Colonic mucosa (tissue), 4 donors: ENCODE measurements around the gene HMGCS2. TPM values are rescaled to one million over a fixed set of nuclear protein-coding genes. Genes with fewer than 3 reads are reported as not detected.
A peak's percentile ranks its signal among the peaks of the same experiment; 100 is the strongest.
"Not testable (repeated sequence)": the region's sequence is repeated elsewhere in the genome, so short reads cannot be mapped to it uniquely, and the experiment has no call there.

Experiments used
- DNase-seq: peaks from one replicate; pipeline ENCODE4 v3.0.0-alpha.2; 2020
- H3K27ac ChIP-seq: fragments of 200-600 bp; one replicate; pipeline ENCODE4 v1.8.0; 2021
- H3K27me3 ChIP-seq: fragments of 200-600 bp; one replicate; pipeline ENCODE4 v1.8.0; 2021
- H3K36me3 ChIP-seq: fragments of 200-600 bp; one replicate; pipeline ENCODE4 v1.8.0; 2021
- H3K4me1 ChIP-seq: fragments of 200-600 bp; one replicate; pipeline ENCODE4 v1.8.0; 2021; ENCODE audit warnings: mild to moderate bottlenecking
- H3K4me3 ChIP-seq: fragments of 200-600 bp; one replicate; pipeline ENCODE4 v1.8.0; 2021
- H3K9ac ChIP-seq, 2 donors: one replicate each; pipeline ENCODE4 v1.7.0; 2013; ENCODE audit warnings: control low read depth in 2 of 2, low read depth in 2 of 2, low read length in 2 of 2
- H3K9me3 ChIP-seq: fragments of 200-600 bp; one replicate; pipeline ENCODE4 v1.8.0; 2021
- intact Hi-C: fragments of 100-400 bp; cut with DNase I; formaldehyde crosslinking; loops from one replicate; pipeline ENCODE4 v1.14.1; 2022
- total RNA-seq, 2 donors: library from RNA; stranded (reverse); fragmentation: NEBNext Ultra II Directional in 1 of 2; extraction: Animal tissue kit (Norgen Biotek cat#: 25700) in 1 of 2; gene quantifications; one replicate each; pipeline ENCODE4 v1.2.1, GENCODE V29; 2021
- TF ChIP-seq, protein P1 (sequence below): fragments of 200-600 bp; IDR thresholded peaks from one replicate; pipeline ENCODE4 v1.8.0; 2022; ENCODE audit warnings: antibody characterized with exemption, mild to moderate bottlenecking
- donor health status: healthy.
- donor health status: DM: no; HTN: no; CAD: no.
- donor health status: DM: no; HTN: no; CAD: no.

Gene HMGCS2
- total RNA-seq, 2 donors from 2014 or later = 271 to 374 TPM

DNA sequence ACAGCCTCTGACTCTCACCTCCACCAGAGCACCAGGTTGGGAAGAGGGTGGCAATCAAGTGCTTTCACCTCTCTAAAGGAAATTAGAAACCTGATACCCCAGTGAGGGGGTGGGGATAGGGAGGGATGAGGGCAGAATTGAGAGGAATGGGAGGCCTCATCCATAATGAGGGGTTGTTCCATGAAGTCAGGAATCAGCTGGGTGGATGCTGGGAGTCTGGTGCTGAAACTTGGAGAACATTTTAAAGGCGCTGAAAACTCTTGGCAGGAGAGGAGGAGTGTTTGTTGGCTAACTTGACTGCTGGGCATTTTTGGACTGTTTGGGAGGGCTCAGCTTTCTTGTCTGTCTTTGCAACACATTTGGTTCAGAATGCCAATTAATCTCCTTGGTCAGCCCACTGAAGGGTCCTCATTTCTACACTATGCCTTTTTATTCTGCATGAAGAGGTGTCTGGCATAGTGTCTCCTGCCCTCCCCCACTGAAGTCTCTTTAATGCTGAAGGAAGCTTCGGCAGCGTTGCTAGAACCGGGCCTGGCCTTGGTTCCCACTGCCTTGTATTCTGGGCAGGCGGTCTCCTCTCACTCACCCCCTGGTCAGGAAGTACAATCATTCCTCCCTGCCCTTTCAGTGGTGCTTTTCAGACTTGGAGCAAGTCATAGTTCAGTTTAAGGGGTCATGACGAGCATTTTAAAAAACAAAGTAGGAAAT is 54.8 kb downstream of the HMGCS2 start:
- TF ChIP-seq, protein P1, sequence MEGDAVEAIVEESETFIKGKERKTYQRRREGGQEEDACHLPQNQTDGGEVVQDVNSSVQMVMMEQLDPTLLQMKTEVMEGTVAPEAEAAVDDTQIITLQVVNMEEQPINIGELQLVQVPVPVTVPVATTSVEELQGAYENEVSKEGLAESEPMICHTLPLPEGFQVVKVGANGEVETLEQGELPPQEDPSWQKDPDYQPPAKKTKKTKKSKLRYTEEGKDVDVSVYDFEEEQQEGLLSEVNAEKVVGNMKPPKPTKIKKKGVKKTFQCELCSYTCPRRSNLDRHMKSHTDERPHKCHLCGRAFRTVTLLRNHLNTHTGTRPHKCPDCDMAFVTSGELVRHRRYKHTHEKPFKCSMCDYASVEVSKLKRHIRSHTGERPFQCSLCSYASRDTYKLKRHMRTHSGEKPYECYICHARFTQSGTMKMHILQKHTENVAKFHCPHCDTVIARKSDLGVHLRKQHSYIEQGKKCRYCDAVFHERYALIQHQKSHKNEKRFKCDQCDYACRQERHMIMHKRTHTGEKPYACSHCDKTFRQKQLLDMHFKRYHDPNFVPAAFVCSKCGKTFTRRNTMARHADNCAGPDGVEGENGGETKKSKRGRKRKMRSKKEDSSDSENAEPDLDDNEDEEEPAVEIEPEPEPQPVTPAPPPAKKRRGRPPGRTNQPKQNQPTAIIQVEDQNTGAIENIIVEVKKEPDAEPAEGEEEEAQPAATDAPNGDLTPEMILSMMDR = no peak
- H3K9me3 ChIP-seq = no peaks in the 10 kb centered on the region
- H3K4me3 ChIP-seq = no peak overlapping the region
- no peaks in the 10 kb centered on the region for H3K4me1 ChIP-seq
- H3K27ac ChIP-seq = no peak overlapping the region
- no peak overlapping the region for H3K9ac ChIP-seq
- intact Hi-C loops = no loop called here
- H3K27me3 ChIP-seq = no peaks in the 10 kb centered on the region
- DNase-seq = no peak
- H3K36me3 ChIP-seq = no peaks in the 10 kb centered on the region

DNA sequence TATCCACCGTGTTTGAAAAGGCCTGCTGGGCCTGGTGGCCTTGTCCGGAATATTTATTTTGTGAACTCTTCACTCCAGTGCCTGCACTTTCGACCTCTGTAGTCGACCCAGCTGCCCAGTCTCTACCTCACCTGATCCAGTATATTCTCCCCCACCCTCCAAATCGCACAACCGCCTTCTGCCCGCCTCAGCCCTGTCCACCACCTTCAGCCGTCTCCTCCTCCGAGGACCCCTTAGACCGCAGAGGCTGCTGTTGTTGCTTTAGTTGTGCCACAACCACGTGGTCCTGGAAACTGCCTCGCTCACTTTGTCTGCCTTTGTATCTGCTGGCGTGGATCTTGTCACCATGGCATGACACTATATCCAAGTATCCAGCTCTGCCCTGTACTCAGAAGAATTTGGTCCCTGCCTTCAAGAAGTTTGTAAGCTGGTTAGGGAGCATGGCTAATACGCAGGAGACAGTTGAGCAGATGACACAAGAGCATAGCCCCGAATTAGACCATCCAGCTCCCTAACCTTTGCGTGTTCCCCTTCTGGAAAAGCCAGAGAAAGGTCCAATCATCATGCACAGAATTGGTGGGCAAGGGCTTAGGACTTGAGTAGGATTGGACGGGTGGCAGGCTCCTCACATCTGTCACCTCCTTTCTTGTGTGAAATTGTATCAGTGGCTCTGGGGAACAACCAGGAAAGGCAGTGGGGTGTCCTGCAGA is 55.5 kb downstream of the HMGCS2 start:
- H3K4me3 ChIP-seq = peak overlapping the region; percentile 42
- H3K9me3 ChIP-seq = no peaks in the 10 kb centered on the region
- TF ChIP-seq, protein P1 = no peak
- intact Hi-C loops = no loop called here
- no peak for DNase-seq
- H3K27me3 ChIP-seq = no peaks in the 10 kb centered on the region
- peak overlapping the region; percentile 22 for H3K27ac ChIP-seq
- H3K36me3 ChIP-seq = no peaks in the 10 kb centered on the region
- H3K4me1 ChIP-seq = no peaks in the 10 kb centered on the region
- no peak overlapping the region for H3K9ac ChIP-seq

DNA sequence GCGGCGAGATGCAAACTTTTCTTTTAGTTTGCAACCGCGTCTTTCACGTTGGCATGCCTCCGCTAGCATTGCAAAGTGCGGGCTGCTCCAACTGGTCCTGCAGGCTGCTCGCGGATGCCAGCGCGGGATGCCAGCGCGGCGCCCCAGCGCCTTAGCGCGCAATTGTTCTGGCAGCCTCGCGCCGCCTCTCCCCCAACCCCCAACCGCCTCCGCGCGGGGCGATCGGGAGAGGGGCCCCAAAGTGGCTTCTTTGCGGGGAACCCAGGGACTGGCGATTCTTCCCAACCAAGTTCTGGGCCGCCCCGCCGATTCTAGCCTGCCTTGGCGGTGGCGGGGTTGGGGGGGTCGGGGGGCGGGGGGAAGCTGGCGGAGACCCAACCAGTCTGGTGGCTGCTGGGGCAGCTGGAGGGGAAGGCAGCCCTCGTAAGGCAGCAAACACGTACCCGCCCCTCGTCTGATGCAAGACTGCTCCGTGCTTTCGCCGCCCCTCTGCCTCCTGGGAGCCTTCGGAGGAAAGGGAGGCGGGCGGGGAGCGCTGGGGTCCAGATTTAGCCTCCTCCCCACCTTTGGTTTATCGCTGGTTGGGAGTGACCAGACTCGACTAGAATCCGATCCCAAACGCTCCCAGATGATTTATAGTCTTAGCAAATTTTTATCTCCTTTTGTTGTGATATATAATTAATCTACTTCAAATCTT is 56.2 kb downstream of the HMGCS2 start:
- intact Hi-C loops = no loop called here
- no peaks in the 10 kb centered on the region for H3K4me1 ChIP-seq
- H3K9me3 ChIP-seq = no peaks in the 10 kb centered on the region
- no peaks in the 10 kb centered on the region for H3K27me3 ChIP-seq
- no peaks in the 10 kb centered on the region for H3K36me3 ChIP-seq
- peak overlapping the region; percentile 22 for H3K27ac ChIP-seq
- peak overlapping the region; percentile 42 for H3K4me3 ChIP-seq
- TF ChIP-seq, protein P1 = no peak
- peak; percentile 41 for DNase-seq
- peak overlapping the region in 1 of 2 donors; percentile 49 for H3K9ac ChIP-seq

DNA sequence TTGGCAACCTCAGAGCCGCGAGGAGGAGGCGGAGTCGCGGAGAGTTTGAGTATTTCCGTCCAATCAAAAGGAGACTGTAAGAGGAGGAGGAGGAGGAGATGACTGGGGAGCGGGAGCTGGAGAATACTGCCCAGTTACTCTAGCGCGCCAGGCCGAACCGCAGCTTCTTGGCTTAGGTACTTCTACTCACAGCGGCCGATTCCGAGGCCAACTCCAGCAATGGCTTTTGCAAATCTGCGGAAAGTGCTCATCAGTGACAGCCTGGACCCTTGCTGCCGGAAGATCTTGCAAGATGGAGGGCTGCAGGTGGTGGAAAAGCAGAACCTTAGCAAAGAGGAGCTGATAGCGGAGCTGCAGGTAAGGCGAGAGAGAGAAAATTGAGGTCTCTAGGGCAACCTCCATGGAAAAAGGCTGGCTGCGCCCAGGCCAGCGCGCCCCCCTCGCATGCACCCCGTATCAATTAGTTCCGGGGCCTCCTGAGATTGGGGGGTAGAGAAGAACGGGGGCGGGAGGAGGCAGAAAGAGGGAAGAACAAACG is 56.8 kb downstream of the HMGCS2 start, which contains the start of gene PHGDH:
Gene PHGDH (plus strand): TSS at position 131 of the 538 bp plus-strand sequence. CDS start 89 bp downstream, at position 220.
- H3K4me1 ChIP-seq = no peaks in the 10 kb centered on the region
- TF ChIP-seq, protein P1 = no peak
- intact Hi-C loops = no loop called here
- no peaks in the 10 kb centered on the region for H3K36me3 ChIP-seq
- H3K27me3 ChIP-seq = no peaks in the 10 kb centered on the region
- H3K9me3 ChIP-seq = no peaks in the 10 kb centered on the region
- peak within 1 kb of the TSS; percentile 48 to 49 for H3K9ac ChIP-seq
- peak within 1 kb of the TSS; percentile 42 for H3K4me3 ChIP-seq
- peak; percentile 68 for DNase-seq
- no peak within 1 kb of the TSS for H3K27ac ChIP-seq

DNA sequence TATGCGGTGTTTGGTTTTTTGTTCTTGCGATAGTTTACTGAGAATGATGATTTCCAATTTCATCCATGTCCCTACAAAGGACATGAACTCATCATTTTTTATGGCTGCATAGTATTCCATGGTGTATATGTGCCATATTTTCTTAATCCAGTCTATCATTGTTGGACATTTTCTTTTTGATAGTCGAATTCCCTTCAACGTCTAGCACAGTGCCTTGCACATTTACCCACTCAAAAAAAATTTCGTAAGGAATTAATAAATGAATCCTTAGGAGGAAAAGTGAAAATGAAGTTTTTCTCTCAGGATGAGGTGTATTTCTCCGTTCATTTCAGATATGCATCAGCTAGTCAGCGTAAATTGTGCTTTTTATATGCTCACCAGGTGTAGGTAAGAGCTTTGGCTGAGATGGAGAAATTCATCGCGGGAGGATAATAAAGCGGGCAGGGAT is 57.3 kb downstream of the HMGCS2 start:
- H3K36me3 ChIP-seq, H3K27me3 ChIP-seq, intact Hi-C loops, DNase-seq, H3K27ac ChIP-seq, H3K4me1 ChIP-seq, H3K9me3 ChIP-seq: not testable (repeated sequence)
- peak overlapping the region; percentile 42 for H3K4me3 ChIP-seq
- peak overlapping the region in 1 of 2 donors; percentile 48 for H3K9ac ChIP-seq

DNA sequence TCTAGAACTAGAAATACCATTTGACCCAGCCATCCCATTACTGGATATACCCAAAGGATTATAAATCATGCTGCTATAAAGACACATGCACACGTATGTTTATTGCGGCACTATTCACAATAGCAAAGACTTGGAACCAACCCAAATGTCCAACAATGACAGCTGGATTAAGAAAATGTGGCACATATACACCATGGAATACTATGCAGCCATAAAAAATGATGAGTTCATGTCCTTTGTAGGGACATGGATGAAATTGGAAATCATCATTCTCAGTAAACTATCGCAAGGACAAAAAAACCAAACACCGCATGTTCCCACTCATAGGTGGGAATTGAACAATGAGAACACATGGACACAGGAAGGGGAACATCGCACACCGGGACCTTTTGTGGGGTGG is 62.1 kb downstream of the HMGCS2 start:
- DNase-seq, intact Hi-C loops, H3K4me3 ChIP-seq, H3K9me3 ChIP-seq, H3K4me1 ChIP-seq, H3K36me3 ChIP-seq, H3K27me3 ChIP-seq, H3K9ac ChIP-seq, H3K27ac ChIP-seq: not testable (repeated sequence)
